HG03378 (cell line): ENCODE results near the gene MAML3.
A peak's percentile ranks its signal among the peaks of the same experiment; 100 is the strongest.

Source experiments
- ATAC-seq: cut with Tn5 transposase; IDR thresholded peaks from one replicate; pipeline ENCODE4 v1.9.1; 2021; ENCODE audit warnings: mild to moderate bottlenecking, moderate library complexity; ENCODE audit not compliant: unreplicated experiment

MAML3 gene

DNA sequence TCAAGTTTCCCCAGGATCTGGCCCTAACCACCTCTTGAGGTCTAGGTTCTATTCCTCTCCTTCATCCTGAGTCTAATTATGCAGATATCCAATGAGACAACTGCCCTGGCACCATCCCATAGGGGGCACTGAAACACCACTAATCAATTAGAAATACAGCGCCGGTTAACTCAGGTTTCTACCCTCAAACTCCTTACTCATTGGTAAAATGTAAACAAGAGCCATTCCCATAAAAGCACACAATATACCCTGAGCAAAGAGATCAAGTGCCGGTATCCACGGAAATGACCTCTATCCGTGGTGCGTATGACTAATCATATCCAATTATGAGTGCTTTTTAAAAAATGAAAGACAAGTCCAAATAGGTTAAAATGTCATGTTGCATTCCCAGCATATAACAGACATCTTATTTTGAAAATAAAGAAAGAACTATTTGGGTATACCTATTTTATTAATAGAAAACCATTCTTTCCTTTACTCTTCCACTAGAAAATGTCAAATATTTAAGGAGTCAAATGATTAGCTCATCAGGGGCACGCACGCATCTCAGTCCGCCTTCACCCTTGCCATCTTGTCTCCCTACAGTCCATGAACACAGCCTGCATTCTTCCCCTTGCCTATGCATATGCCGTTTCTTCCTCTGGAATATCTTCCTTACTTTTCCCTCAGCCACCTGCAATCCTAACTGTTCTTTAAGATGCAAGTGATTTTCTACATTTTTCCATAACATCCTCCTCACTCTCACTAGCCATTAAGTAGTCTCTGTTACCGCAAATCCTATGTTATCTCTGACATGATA is 141.1 kb downstream of the MAML3 start:
- no peak for ATAC-seq

DNA sequence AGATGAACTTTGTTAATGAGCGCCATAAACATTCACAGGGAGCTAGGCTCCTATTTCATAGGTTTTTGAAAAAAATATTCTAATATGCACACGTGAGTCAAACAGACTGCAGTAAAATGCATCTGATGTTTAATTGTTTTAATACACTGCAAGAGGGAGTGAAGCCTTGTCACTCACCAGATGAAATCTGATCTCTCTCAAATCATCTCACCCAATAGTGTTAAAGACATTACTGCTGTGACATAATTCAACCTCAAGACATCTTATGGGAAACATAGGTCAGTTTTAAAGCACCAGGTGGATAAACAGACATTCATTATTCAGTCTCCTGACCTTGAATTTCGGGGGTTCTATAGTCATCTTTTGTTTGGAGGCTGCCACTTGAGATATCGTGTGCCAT is 148.3 kb downstream of the MAML3 start:
- ATAC-seq, result no peak

- ATAC-seq, result no peak
Measured at GRCh38 chr4:140004922-140005627, 148.9 kb downstream of the MAML3 start.

- ATAC-seq, result no peak
Measured at GRCh38 chr4:140004549-140004895, 149.5 kb downstream of the MAML3 start.

DNA sequence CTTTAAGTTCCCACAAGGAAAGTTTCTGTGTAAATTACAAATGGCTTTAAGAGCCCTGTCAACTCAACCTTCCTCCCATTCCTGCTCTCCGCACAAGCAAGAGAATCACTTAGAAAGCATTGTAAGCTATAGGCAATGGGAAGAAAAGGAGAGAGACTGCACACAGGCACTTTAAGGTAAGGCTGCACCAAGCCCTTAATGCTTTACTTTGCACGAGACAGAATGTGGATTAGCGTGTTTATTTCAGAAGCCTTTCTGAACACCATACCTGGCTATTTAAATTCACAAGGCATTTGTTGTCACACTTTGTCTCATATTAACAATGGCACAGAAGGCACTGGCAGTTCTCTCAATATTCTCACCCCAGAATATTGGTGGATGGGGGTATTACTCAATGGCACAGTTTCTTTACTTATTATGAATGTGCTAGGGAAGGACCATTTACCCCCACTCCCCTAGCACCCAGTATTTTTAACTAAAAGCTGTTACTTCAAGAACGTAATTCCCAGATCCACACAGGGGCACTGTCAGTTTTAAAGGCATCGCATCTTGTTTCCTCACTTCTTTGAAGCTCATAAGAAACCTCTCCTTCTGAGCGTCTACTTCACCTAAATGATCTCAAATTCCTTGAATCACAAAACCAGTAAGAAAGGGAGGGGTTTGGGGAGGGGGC is 150.0 kb downstream of the MAML3 start:
- no peak for ATAC-seq

- ATAC-seq, result no peak
Measured at GRCh38 chr4:140000232-140000631, 153.8 kb downstream of the MAML3 start.

GRCh38 chr4:139988863-139989765 is 164.9 kb downstream of the MAML3 start:
- no peak for ATAC-seq

DNA sequence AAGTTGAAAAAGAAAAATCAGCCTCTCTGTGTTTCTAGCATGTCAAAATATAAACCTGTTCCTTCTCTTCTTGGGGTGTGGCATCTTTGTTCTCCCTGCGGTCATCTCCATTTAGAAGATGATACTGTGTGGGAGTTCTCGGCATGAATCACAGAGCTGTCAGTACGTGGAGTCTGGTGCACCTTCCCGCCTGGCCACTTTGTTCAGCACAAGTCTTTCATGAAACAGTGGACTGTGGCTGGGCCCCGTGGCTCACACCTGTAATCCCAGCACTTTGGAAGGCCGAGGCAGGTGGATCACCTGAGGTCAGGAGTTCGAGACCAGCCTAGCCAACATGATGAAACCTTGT is 166.5 kb downstream of the MAML3 start:
- no peak for ATAC-seq

DNA sequence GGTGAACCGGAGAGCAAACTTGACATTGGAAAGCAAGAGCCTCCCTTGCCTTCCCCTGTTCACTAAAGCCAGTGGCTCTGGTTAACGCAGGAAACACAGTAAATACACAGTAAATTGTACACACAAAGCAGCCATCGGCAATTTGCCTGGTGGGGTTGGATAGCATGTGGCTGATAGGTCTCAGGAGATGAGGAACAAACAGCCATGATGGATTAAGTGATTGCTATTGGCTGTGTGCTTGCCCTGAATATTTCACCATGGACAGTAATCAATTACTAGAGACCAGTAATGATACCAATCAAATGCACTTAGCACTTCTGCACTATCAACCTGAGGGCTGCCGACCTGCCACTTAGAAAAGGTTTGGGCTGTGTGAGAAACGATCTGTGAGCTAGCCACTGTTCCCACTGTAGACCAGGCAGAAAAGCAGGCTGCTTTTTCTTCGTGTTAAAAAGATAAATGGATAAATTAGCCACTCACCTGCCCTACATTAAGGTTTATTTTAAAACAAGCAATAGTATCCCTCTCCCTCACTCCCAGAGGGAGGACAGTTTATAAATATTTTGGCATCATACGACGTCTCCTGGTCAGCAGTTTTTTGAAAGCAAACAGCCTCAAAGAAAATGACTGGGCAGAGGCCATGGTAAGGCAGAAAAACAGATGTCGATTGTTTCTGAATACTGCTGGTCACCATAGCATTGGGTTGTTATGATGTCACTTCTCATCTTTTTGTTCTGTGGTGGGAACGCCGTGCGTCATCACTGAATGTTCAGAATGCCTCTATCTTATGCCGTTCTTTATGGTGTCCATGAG is 167.1 kb downstream of the MAML3 start:
- ATAC-seq, result no peak

DNA sequence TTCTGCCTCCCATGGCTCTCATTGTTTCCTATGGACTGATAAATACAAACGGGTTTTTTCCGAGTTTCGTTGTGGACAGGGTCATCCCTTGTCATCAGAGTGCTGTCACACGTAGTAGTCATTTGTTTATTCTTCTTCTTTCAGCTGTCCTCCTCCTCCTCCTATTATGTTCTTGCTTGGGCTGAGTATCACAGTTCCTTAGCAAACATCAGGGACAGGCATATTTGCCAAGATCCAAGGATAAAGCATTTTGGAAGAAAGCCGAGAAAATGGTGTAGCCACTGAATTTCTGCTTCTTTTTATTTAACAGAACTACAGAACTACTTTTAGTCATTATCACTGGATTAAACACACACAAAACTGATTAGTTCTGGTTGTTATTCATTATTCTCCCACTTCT is 167.9 kb downstream of the MAML3 start:
- no peak for ATAC-seq

DNA sequence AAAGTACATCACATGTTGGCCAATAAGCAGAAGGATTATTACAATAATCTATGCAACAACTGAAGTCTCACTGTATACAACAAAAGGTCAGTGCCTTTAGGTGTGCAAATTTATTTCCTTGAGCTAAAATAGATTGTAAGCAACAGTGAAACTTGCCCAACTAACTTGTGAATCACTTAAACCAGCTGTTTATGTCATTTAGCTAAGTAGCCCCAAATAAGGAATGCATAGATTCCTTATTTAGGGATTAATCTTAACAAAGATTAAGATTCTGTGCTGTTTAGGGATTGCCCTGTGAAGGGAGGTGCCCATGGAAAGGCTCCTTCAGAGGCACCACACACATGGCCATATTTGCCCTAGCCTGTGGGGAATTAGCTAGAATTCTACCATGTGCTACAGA is 168.6 kb downstream of the MAML3 start:
- ATAC-seq, result no peak

- no peak for ATAC-seq
Measured at GRCh38 chr4:139984471-139984870, 169.5 kb downstream of the MAML3 start.

GRCh38 chr4:139978692-139979091 is 175.3 kb downstream of the MAML3 start:
- peak; percentile 99 for ATAC-seq

DNA sequence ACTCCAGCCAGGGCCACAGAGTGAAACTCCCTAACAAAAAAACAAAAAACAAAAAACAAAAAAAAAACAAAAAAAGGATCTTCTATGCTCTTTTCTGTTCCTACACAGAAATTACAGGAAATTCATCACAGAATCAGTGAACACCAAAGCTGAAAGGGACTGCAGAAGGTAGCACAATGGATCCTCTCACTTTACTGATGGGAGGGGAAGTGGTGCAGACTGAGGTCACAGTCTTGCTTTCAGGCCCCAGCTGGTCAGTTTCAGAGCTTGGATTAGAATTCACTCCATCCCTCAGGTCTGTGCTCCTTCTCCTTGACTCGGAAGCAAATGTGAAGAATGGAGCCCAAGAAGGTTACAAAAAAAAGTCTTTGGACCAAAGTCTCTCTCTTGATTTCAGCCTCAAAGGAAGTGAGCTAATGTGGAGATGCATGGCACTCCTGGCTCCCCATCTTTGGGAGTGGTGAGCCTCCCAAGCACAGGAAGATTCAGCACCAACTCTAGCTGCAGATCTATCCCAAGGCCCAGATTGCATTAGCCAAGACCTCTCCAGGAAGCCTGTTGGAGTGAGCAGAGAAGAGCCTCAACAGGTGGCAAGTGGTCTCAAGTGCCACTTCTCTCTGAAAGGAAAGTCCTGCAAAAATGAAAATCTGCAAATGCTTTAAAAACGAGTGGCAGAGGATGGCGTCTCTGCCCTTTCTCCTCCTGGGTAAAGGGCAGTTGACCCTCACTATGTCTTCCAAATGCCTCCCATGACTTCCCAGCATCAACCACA is 176.0 kb downstream of the MAML3 start:
- no peak for ATAC-seq

GRCh38 chr4:139975830-139976272 is 178.1 kb downstream of the MAML3 start:
- ATAC-seq, result no peak

- no peak for ATAC-seq
Measured at GRCh38 chr4:139973616-139974015, 180.4 kb downstream of the MAML3 start.

- ATAC-seq, result no peak
Measured at GRCh38 chr4:139973015-139973414, 181.0 kb downstream of the MAML3 start.

GRCh38 chr4:139972305-139972704 is 181.7 kb downstream of the MAML3 start:
- ATAC-seq, result no peak

DNA sequence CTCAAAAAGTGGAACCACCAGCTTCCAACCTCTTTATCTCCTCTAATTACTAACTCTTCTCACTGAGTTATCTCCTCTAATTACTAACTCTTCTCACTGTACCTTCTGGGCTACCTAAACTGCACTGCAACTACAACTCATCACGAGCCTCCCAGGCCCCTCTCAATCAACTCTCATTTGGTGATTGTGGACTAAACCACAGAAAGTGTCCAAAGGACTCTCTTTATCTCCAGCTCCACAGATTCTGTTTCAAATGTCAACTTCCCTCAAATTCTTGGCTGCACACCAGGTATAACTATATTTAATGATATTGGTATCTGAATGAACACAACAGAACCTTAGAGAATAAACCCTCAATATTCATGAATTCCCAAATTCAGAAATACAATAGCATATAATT is 182.9 kb downstream of the MAML3 start:
- no peak for ATAC-seq
